A549 (cell line): ENCODE results near the gene CEP192.

Experiments
- EHMT2 ChIP-seq: fragments of 200-600 bp; sonication (generic); IDR thresholded peaks from 2 replicates; pipeline ENCODE4 v1.6.1; 2016; ENCODE audit warnings: antibody characterized with exemption, low read depth, mild to moderate bottlenecking, moderate library complexity
- JUNB ChIP-seq: fragments of >200 bp; sonication (Bioruptor Twin); formaldehyde crosslinking; IDR thresholded peaks from 2 replicates; pipeline ENCODE4 v1.6.1; 2016
- MYC ChIP-seq: IDR thresholded peaks from 2 replicates; pipeline ENCODE4 v1.6.1; 2012; ENCODE audit warnings: mild to moderate bottlenecking, inconsistent platforms, low read length, improper control_type of control experiment, borderline replicate concordance
- ZSCAN20 ChIP-seq: fragments of 250-450 bp; sonication (Bioruptor Pico); IDR thresholded peaks from 2 replicates; pipeline ENCODE4 v1.8.0; 2022; ENCODE audit warnings: mild to moderate bottlenecking, moderate library complexity
- TF ChIP-seq, protein P1 (sequence below): fragments of >200 bp; sonication (Bioruptor Twin); formaldehyde crosslinking; IDR thresholded peaks from 3 replicates; pipeline ENCODE4 v1.5.1; 2016
- TF ChIP-seq, protein P2 (sequence below): fragments of 250-450 bp; sonication (Bioruptor Pico); IDR thresholded peaks from 2 replicates; pipeline ENCODE4 v1.5.0; 2020; ENCODE audit warnings: low read depth, mild to moderate bottlenecking, moderate library complexity
- TF ChIP-seq, protein P3 (sequence below): fragments of 200-600 bp; sonication (generic); IDR thresholded peaks from 2 replicates; pipeline ENCODE4 v1.6.1; 2016; ENCODE audit warnings: antibody characterized with exemption, mild to moderate bottlenecking, moderate library complexity

DNA sequence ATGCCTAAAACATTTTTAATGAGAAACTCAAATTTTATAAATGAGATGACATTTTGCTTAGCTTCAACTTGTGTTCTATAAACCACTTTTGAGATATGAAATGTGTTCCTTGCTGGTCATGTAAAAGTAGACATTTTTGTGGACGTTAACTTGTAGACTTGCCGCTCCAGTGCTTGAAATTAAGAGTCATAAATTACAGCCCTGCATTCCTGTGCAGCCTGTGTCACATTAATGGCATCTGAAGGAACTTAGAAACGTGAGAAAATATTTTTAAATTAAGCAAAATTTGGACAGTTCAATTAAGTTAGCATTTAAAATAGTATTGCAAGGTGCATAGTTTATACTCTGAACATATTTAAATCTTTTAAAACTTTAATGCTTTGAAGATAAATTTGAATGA is 129.1 kb downstream of the CEP192 start:
- TF ChIP-seq, protein P1, sequence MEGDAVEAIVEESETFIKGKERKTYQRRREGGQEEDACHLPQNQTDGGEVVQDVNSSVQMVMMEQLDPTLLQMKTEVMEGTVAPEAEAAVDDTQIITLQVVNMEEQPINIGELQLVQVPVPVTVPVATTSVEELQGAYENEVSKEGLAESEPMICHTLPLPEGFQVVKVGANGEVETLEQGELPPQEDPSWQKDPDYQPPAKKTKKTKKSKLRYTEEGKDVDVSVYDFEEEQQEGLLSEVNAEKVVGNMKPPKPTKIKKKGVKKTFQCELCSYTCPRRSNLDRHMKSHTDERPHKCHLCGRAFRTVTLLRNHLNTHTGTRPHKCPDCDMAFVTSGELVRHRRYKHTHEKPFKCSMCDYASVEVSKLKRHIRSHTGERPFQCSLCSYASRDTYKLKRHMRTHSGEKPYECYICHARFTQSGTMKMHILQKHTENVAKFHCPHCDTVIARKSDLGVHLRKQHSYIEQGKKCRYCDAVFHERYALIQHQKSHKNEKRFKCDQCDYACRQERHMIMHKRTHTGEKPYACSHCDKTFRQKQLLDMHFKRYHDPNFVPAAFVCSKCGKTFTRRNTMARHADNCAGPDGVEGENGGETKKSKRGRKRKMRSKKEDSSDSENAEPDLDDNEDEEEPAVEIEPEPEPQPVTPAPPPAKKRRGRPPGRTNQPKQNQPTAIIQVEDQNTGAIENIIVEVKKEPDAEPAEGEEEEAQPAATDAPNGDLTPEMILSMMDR = no peak
- TF ChIP-seq, protein P2, sequence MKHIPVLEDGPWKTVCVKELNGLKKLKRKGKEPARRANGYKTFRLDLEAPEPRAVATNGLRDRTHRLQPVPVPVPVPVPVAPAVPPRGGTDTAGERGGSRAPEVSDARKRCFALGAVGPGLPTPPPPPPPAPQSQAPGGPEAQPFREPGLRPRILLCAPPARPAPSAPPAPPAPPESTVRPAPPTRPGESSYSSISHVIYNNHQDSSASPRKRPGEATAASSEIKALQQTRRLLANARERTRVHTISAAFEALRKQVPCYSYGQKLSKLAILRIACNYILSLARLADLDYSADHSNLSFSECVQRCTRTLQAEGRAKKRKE (CRISPR knock-in tag) = no peak
- no peak for TF ChIP-seq JUNB
- no peak for TF ChIP-seq MYC
- TF ChIP-seq EHMT2 = no peak
- TF ChIP-seq, protein P3, sequence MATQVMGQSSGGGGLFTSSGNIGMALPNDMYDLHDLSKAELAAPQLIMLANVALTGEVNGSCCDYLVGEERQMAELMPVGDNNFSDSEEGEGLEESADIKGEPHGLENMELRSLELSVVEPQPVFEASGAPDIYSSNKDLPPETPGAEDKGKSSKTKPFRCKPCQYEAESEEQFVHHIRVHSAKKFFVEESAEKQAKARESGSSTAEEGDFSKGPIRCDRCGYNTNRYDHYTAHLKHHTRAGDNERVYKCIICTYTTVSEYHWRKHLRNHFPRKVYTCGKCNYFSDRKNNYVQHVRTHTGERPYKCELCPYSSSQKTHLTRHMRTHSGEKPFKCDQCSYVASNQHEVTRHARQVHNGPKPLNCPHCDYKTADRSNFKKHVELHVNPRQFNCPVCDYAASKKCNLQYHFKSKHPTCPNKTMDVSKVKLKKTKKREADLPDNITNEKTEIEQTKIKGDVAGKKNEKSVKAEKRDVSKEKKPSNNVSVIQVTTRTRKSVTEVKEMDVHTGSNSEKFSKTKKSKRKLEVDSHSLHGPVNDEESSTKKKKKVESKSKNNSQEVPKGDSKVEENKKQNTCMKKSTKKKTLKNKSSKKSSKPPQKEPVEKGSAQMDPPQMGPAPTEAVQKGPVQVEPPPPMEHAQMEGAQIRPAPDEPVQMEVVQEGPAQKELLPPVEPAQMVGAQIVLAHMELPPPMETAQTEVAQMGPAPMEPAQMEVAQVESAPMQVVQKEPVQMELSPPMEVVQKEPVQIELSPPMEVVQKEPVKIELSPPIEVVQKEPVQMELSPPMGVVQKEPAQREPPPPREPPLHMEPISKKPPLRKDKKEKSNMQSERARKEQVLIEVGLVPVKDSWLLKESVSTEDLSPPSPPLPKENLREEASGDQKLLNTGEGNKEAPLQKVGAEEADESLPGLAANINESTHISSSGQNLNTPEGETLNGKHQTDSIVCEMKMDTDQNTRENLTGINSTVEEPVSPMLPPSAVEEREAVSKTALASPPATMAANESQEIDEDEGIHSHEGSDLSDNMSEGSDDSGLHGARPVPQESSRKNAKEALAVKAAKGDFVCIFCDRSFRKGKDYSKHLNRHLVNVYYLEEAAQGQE = no peak
- TF ChIP-seq ZSCAN20 (CRISPR knock-in tag) = no peak
